Hepatocyte (in vitro differentiated cells): ENCODE results near the gene VCPKMT. TPM values are rescaled to one million over a fixed set of nuclear protein-coding genes. Genes with fewer than 3 reads are reported as not detected.
A peak's percentile ranks its signal among the peaks of the same experiment; 100 is the strongest.

Experiments used
- DNase-seq: peaks from one replicate; pipeline ENCODE4 v3.0.0-alpha.2; 2016; ENCODE audit warnings: low spot score
- H2AFZ ChIP-seq: fragments of 200-600 bp; sonication (generic); 2 replicates; pipeline ENCODE4 v1.6.0; 2016; ENCODE audit warnings: antibody characterized with exemption, mild to moderate bottlenecking
- H3K27ac ChIP-seq: fragments of 200-600 bp; sonication (generic); 2 replicates; pipeline ENCODE4 v1.5.1; 2016; ENCODE audit warnings: mild to moderate bottlenecking
- H3K27me3 ChIP-seq: fragments of 200-600 bp; sonication (generic); 2 replicates; pipeline ENCODE4 v1.6.1; 2016
- H3K36me3 ChIP-seq: fragments of 200-600 bp; sonication (generic); replicated peaks from 2 replicates; pipeline ENCODE4 v1.5.1; 2016; ENCODE audit warnings: low read depth; ENCODE audit not compliant: insufficient read depth
- H3K4me1 ChIP-seq: fragments of 200-600 bp; sonication (generic); 2 replicates; pipeline ENCODE4 v1.5.1; 2016; ENCODE audit warnings: mild to moderate bottlenecking, moderate library complexity; ENCODE audit not compliant: insufficient read depth
- H3K4me2 ChIP-seq: fragments of 200-600 bp; sonication (generic); 2 replicates; pipeline ENCODE4 v1.6.0; 2016
- H3K4me3 ChIP-seq: fragments of 200-600 bp; sonication (generic); 2 replicates; pipeline ENCODE4 v1.5.1; 2016; ENCODE audit warnings: mild to moderate bottlenecking
- H3K79me2 ChIP-seq: fragments of 200-600 bp; sonication (generic); 2 replicates; pipeline ENCODE4 v1.6.0; 2017; ENCODE audit warnings: mild to moderate bottlenecking
- H3K9me2 ChIP-seq: fragments of 200-600 bp; sonication (generic); replicated peaks from 2 replicates; pipeline ENCODE4 v1.6.0; 2017; ENCODE audit warnings: mild to moderate bottlenecking; ENCODE audit not compliant: insufficient read depth
- H3K9me3 ChIP-seq: fragments of 200-600 bp; sonication (generic); 2 replicates; pipeline ENCODE4 v1.5.1; 2016; ENCODE audit warnings: low read depth, mild to moderate bottlenecking
- H4K20me1 ChIP-seq: fragments of 200-600 bp; sonication (generic); 2 replicates; pipeline ENCODE4 v1.6.0; 2016; ENCODE audit warnings: mild to moderate bottlenecking; ENCODE audit not compliant: insufficient read depth, poor library complexity, severe bottlenecking
- CTCF ChIP-seq: fragments of 200-600 bp; sonication (generic); IDR thresholded peaks from 2 replicates; pipeline ENCODE4 v1.5.1; 2016; ENCODE audit warnings: antibody characterized with exemption, mild to moderate bottlenecking; ENCODE audit not compliant: poor library complexity
- EZH2 ChIP-seq: fragments of 200-600 bp; sonication (generic); IDR thresholded peaks from 2 replicates; pipeline ENCODE4 v1.6.1; 2016; ENCODE audit warnings: antibody characterized with exemption, mild to moderate bottlenecking, borderline replicate concordance
- EZH2phosphoT487 ChIP-seq: fragments of 200-600 bp; sonication (generic); IDR thresholded peaks from one replicate; pipeline ENCODE4 v1.6.1; 2018; ENCODE audit warnings: antibody characterized with exemption, mild to moderate bottlenecking, low read depth, moderate library complexity; ENCODE audit not compliant: unreplicated experiment, severe bottlenecking
- WGBS: methylation state at CpG from one replicate; pipeline ENCODE4 v1.1.6; 2016; ENCODE audit warnings: low lambda C conversion rate; ENCODE audit errors: missing lambda C conversion rate; 5-methylcytosine and 5-hydroxymethylcytosine counted together
- polyA plus RNA-seq: library from polyadenylated mRNA; unstranded; fragments of >200 nt; fragmentation: Nextera tagmentation; extraction: Ambion mirVana; gene quantifications from 2 replicates; pipeline ENCODE4 v1.2.1, GENCODE V29; 2016
- total RNA-seq: library from RNA; depleted of rRNA; stranded (reverse); fragments of >200 nt; gene quantifications from 2 replicates; pipeline ENCODE4 v1.2.3, GENCODE V29; 2014

VCPKMT gene
- 11.4 and 11.5 TPM in 2 replicates for total RNA-seq
- polyA plus RNA-seq, result 6.1 and 8.5 TPM in 2 replicates

DNA sequence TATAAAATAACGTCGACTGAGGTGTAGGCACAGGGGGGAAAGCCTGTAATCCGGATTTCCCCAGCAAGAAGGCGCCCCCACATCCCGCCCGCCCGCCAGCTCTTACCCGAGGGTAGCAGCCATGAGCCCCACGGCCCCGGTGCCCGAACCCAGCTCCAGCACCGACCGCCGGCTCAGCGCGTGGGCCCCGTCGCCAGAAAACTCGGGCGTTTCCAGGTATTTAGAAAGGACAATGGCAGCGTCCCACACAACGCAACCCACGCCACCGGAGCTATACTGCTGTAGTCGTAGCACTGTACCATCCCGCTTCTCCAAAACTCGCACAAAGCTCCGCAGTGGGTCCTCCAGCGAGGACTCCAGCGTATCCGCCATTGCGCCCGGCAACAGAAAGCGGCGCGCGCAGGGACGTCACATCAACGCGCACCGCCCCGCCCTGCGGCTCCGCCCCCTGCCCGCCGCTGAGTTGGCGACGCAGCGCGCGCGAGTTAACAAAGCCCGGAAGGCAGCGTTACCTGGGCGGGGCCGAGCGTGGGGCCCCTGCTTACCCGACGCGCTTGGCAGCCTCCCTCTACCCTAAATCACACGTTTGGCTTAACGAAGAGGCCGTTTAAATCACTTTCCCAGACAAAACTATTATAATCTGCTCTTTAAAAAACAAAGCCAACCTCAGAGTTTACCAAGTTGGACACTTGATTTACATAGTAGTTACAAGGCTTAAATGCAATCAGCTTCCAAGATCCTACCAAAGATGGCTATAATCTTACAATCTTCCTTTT lies at the start of gene VCPKMT:
Gene VCPKMT, minus strand, starts transcription at position 392 of the 776 bp plus-strand sequence. Its CDS starts 20 bp downstream, at position 372.
- peak within 1 kb of the TSS; percentile 88 for H2AFZ ChIP-seq
- H3K9me2 ChIP-seq, result no peaks in the 10 kb centered on the region
- TF ChIP-seq EZH2phosphoT487, result no peak
- no peak for TF ChIP-seq EZH2
- no peak for TF ChIP-seq CTCF
- peak within 1 kb of the TSS; percentile 54 for H3K4me3 ChIP-seq
- peak within 1 kb of the TSS; percentile 95 for H3K27ac ChIP-seq
- no peaks in the 10 kb centered on the region for H3K27me3 ChIP-seq
- H3K9me3 ChIP-seq, result no peaks in the 10 kb centered on the region
- H3K79me2 ChIP-seq, result peaks cover 37% of the 10 kb centered on the region
- H4K20me1 ChIP-seq, result no peaks in the 10 kb centered on the region
- peaks cover 11% of the 10 kb centered on the region for H3K4me1 ChIP-seq
- H3K36me3 ChIP-seq, result no peaks in the 10 kb centered on the region
- WGBS, result 1% methylated on average over 63 of the region's 63 CpGs
- peak within 1 kb of the TSS; percentile 80 for H3K4me2 ChIP-seq
- peak; percentile 97 for DNase-seq

DNA sequence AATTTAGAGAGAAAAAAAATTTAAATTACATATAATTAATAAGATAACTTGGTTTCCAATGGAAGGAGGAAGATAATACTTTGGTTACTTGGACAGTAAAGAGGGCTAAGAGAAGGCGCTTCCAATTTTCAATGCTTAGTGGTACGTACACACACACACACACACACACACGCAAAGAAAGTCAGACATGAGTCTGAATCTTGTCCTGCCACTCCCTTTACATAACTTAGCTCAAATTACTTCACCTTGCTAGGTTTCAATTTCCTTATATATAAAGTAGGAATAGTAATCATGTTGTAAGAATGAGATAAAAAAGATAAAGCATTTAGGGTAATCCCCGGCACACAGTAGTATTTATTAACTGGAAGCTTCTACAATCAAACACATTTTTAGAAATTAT lies 39.7 kb upstream of the VCPKMT start:
- WGBS, result 90% methylated on average over 4 of the region's 4 CpGs
- Histone ChIP-seq H4K20me1 (no peaks in the 10 kb centered on the region), H3K9me3 (no peaks in the 10 kb centered on the region), H3K4me3 (no peak overlapping the region), H3K27me3 (no peaks in the 10 kb centered on the region), H3K79me2 (no peaks in the 10 kb centered on the region), H3K36me3 (no peaks in the 10 kb centered on the region), H3K9me2 (no peaks in the 10 kb centered on the region), H3K4me2 (no peak overlapping the region), H3K4me1 (no peaks in the 10 kb centered on the region), H2AFZ (no peak overlapping the region), H3K27ac (no peak overlapping the region)
- TF ChIP-seq CTCF, result no peak
- no peak for TF ChIP-seq EZH2phosphoT487
- TF ChIP-seq EZH2, result no peak
- no peak for DNase-seq

DNA sequence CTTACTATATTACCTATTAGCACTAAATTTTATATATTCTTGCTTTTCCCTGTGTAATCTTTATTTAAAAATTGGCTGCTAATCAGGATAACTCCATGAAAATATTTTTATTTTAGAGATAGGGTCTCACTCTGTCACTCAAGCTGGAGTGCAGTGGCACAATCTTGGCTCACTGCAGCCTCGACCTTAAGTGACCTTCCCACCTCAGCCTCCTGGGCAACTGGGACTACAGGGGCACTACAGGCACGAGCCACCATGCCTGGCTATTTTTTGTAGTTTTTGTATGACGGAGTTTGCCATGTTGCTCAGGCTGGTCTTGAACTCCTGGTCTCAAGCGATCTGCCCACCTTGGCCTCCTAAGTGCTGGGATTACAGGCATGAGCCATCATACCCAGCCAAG lies 32.4 kb upstream of the VCPKMT start:
- no peaks in the 10 kb centered on the region for H4K20me1 ChIP-seq
- no peak overlapping the region for H3K4me3 ChIP-seq
- H3K4me2 ChIP-seq, result no peak overlapping the region
- H3K9me2 ChIP-seq, result no peaks in the 10 kb centered on the region
- TF ChIP-seq EZH2 (no peak), EZH2phosphoT487 (no peak), CTCF (no peak)
- 96% methylated on average over 4 of the region's 4 CpGs for WGBS
- H3K36me3 ChIP-seq, result no peaks in the 10 kb centered on the region
- H3K4me1 ChIP-seq, result no peaks in the 10 kb centered on the region
- no peak for DNase-seq
- no peak overlapping the region for H3K27ac ChIP-seq
- no peaks in the 10 kb centered on the region for H3K27me3 ChIP-seq
- no peaks in the 10 kb centered on the region for H3K9me3 ChIP-seq
- H2AFZ ChIP-seq, result no peak overlapping the region
- H3K79me2 ChIP-seq, result no peaks in the 10 kb centered on the region
